HG02884 (cell line): ENCODE results near the gene TTC23.
A peak's percentile ranks its signal among the peaks of the same experiment; 100 is the strongest.

Experiments used
- ATAC-seq: cut with Tn5 transposase; IDR thresholded peaks from one replicate; pipeline ENCODE4 v1.9.1; 2021; ENCODE audit warnings: mild to moderate bottlenecking, moderate library complexity; ENCODE audit not compliant: unreplicated experiment

TTC23 gene

DNA sequence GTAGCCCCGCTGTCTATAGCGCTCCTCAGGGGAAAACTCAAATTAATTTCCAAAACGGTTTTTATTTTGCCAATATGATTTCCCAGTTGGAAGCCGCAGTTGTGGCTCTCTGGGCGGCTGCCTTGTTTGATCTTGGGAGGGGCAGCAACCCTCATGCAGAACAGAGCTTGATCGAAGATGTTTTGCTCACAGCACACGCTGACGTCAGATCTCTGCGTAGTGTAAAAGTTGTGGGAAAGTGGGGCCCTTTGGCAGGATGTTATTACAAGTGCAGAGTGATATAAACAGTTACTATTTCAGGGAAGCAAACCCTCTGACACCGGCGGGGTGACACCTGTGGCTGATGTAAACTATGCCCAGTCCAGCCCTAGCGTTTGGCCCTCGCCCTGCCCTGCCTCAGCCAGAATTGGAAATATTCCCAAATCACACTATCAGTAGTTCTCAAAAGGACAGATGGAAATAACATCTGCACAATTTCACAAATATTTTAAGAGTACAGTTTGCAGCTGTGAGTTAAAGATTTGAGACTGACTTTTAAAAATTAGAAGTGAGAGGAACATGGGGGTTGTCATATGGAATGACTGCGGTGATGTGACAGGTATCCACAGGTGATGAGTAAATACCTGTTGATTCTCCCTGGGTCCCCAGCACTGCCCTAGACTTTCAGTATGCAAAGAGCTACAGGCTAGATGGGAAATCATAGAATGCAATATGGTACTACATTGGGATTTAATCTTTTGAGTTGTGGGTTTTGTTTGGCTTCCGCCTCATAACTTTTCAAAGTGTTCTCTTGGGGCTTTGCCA, 142.8 kb downstream of the TTC23 start:
- no peak for ATAC-seq

DNA sequence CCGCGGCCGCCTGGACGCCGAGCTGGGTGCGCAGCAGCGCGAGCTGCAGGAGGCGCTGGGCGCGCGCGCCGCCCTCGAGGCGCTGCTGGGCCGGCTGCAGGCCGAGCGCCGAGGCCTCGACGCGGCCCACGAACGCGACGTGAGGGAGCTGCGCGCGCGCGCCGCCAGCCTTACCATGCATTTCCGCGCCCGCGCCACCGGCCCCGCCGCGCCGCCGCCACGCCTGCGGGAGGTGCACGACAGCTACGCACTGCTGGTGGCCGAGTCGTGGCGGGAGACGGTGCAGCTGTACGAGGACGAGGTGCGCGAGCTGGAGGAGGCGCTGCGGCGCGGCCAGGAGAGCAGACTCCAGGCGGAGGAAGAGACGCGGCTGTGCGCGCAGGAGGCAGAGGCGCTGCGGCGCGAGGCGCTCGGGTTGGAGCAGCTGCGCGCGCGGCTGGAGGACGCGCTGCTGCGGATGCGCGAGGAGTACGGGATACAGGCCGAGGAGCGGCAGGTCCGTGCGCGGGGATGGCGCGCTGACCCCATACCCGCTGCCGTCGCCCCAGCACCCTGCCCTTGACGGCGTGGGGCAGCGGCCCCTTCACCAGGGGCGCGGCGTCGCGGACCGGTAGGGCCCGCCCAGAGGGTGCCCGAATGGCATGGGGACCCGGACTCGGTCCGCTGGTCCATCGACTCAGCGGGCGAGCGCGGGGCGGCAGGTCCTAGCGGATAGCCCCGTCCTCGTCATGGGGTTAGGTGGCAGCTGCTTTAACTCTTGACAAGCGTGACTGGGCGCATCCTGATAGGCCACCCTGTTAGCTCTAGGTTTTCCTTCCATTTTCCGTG, 143.7 kb downstream of the TTC23 start:
- ATAC-seq: peak; percentile 38

DNA sequence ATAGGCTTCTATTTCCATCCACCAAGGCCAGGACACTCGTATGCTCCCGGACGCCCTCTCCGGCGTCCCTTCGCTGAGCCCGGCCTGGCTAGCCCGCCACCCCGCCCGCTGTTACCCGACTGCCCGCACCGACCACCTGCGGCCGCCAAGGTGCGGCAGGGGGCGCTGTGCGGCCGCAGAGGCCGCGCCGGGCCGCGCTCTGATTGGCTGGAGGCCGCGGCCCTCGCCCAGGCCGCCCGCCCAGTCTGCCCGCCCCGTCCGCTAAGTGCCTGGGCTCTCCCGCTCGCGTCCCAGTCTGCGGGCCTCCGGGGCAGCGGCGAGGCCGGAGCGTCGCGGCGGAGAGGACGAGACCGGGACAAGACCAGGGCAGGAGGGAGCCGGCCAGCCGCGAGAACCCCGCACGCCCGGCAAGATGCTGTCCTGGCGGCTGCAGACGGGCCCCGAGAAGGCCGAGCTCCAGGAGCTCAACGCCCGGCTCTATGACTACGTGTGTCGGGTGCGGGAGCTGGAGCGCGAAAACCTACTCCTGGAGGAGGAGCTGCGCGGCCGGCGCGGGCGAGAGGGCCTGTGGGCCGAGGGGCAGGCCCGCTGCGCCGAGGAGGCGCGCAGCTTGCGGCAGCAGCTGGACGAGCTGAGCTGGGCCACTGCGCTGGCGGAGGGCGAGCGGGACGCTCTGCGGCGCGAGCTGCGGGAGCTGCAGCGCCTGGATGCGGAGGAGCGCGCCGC, 144.4 kb downstream of the TTC23 start, which contains the start of gene SYNM:
TSS of gene SYNM (plus strand) at position 293 of the 726 bp plus-strand sequence. CDS start at position 413, 120 bp downstream.
- ATAC-seq: peak; percentile 55

DNA sequence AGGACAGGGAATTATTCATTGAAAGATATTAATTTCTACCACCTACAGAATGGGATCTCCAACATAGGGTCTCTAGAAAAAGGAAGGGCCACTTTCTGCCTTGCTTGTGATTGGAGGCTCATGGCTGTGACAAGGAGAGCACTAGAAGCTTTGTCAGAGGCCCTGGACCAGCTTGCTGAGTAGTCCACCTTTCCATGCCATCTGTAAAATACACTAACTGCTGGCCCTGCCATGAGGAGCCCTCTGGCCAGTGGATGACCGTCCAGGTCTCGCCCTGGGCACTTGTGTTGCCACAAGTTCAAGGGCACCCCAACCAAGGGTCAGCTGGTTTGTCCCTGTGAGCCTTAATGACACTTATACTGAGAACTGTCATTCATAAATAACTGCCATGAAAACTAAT, 146.1 kb downstream of the TTC23 start:
- ATAC-seq: no peak

DNA sequence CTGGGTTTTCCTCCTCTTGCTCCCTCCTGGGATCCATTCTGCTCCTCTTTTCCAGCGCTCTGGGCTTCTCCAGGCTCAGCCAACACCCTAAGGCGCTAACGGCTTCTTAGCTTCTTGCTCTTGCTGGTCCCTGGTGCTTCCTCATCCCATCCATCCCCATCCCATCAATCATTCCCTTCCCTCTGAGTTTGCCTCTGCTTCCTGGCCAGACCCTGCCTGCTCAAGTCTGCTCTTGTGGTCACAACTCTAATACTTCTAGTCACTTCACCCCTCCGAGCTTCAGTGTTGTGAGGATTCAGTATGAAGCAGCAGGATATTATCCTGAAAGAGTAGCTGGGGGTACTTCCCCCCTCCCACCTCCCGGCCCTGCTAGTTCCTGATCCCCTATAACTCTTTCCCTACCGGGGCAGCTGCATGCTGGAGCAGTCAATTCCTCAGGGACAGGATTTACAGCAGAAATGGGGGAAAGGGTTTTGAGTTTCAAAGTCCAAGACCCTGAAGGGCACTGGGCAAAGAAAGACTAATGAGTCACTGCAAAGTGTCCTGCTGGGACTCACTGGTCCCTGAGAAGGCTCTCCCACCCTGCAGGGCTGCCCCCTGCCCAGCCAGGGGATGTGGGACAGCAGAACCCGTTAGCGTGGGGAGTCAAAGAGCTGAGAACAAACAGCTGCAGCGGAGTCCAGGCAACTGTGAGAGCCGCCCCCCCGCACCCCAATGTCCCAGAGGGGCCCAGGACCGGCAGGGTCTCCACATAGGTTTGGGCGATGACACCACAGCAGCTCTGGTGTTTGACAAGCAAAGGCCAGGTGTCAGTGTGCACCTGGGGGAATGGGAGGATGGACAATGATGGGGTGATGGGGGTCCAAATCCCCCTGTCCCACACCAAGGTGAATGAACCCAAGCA, 146.8 kb downstream of the TTC23 start:
- no peak for ATAC-seq

DNA sequence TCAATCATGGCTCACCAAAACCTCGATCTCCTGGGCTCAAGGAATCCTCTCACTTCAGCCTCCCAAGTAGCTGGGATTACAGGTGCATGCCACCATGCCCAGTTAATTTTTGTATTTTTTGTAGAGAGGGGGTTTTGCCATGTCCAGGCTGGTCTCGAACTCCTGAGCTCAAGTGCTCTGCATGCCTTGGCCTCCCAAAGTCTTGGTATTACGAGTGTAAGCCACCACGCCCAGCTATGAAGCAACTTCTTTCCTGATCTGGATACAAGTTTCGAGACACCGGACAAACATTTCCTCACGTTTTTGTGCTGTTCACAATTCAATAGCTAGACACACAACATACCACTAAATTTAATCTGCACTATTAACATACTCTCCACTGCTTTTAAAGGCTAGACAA, 147.9 kb downstream of the TTC23 start:
- no peak for ATAC-seq

DNA sequence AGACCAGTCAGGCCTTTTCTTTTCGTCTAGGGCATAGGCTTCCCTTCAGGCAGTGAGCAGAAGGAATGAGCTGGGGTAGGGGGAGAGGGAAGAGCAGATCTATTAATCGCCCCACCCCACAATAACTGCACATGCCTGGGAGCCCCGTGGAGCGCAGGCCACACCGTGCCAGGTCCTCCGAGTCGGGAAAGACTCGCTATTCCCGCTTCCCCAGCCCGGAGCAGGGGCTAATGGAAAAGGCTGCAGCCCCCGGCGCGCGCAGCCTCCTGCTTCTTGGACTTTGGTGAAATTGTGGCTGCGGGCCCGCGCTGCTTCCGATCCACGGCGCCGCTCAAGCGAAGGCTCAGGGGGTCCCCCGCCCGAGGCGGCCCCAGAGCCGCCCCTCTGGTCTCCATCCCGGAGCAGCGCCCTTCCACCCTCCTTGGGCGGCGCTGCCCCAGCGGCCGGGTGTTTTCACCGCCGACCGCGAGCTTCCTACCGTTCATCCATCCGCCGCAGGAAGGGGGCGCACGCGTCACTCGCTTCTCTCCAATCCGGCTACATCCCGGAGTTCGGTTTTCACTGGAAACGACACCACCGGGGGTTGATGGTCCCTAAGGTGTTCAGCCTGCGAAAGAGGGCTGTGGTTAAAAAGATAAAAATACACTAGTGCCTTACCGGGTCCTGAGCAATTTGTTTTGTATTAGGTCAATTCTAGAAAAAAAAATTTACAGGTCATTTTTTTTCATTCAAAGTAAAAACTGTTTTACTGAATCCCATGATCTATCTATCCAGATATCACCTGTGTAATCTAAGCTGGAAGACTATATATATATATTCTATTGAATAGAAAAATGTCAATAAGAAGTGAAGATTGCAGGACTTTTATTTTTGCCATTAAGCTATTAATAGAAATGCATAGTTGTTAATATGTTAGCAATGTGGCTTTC, 148.9 kb downstream of the TTC23 start:
- ATAC-seq: peak; percentile 41

DNA sequence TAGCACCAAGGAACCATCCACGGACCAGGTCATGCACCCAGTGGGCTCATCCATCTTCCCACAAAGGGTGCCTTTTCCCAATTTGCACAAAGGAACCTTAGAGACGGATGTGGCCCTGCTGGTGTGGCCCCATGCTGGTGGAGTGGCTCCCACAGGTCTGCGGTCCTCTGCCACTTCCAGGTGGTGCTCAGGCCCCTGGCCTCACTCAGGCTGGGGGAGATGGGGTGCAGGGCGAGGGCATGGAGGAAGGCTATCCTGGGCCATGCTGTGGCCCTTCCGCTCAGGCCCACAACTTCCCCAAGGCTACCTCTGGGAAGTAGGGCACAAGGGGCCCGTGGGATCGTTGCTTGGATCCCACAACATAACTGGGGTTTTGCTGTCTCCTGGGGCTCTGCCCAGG, 149.7 kb downstream of the TTC23 start:
- ATAC-seq: no peak

DNA sequence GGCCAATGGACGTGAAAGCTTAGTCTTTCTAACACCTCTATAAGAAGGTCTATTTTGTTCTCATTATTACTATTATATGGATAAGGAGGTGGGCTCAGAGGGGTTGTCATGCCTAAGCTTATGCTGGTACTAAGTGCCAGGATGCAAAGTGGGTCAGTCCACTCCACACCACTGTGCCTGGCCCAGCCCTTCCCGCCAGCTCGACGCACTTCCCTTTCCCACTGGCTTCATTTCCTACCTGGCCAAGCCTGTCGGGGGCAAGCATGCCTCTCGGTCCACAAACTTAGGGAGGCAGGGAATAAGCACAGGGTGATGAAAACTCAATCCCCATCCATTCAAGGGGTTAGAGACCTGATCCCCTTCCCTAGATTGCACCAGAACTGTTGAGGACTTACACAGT, 150.4 kb downstream of the TTC23 start:
- ATAC-seq: no peak

DNA sequence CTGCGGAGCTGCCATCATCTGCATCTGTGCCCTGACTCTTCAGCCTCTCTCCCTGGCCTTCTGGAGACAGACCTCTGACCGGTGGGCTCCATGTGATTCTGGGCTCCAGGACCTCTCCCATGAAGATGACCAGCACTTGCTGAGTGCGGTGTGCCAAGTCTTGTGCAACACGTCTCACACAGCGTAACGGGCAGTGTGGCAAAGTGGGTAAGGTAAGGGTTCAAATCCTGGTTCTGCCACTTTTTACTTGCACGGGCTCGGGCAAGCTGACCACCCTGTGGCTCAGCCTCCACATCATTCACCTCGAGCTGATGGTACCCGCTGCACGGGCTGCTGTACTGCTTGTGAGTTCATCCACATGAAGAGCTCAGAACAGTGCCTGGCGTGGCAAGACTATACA, 151.0 kb downstream of the TTC23 start:
- ATAC-seq: no peak

DNA sequence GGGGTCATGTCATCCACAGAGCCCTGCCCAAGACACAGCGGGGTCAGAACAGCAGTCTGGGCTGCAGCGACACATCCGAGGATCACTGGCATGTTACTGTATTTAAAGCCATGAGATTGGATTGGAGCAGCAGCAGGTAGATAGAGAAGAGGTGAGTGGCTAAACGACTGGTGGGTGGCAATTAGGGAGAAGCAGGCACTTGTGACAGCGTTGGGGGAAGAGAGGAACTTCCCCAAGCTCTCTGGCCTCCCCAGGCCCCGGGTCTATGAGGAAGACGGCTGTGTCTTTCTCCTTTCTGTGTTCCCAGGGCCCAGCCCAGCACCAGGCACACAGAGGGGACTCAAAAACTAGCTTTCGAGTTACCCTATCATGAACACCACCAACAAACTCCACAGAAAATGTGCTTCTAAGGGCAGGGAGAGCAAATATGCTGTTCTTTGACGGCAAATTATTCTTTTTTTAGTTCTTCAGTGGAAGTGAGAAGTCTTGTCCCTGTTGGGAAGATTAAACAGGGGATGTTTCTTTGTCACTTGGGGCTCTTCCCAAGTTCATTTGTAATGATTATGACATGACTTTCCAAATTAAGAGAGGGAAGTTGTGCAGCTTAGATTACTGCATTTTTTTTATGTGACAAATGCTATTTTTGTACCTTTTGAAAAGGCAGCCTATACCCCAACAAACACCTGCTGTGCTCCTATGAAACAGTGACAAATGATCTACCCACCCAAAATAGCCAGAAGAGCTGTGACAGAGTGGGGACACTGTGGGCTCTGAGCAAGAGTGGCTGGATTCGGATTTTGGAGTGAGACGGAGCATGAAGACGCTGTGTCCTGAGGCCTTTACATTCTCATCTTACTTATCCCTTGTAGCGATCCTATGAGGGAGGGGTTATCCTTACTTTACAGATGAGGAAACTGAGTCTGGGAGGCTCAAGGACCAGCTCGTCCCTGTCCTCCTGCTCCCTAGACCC, 151.7 kb downstream of the TTC23 start:
- ATAC-seq: no peak

DNA sequence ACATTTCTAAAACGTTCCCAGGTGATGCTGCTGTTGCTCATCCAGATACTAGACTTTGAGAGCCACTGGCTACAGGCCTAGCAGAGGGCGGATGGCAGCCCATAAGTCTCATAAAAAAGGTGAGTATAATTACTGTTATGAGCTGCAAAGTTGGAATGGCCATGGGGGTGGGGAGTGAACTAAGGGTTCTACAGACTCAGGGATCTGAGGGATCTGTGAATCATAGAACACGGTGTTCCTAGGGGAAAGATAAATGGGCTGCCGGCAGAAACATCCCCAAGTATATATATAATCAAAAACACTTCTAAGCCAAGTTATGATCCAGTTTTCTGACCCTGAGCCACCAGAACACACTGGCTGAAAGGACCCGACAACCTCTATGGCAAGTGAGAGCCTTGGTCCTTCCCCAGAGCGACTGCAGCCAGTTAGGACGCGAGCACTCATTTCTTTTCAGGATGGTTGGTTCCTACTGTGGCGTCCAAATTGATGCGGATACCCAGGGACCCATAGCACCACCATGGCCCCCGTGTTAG, 152.4 kb downstream of the TTC23 start:
- ATAC-seq: no peak

DNA sequence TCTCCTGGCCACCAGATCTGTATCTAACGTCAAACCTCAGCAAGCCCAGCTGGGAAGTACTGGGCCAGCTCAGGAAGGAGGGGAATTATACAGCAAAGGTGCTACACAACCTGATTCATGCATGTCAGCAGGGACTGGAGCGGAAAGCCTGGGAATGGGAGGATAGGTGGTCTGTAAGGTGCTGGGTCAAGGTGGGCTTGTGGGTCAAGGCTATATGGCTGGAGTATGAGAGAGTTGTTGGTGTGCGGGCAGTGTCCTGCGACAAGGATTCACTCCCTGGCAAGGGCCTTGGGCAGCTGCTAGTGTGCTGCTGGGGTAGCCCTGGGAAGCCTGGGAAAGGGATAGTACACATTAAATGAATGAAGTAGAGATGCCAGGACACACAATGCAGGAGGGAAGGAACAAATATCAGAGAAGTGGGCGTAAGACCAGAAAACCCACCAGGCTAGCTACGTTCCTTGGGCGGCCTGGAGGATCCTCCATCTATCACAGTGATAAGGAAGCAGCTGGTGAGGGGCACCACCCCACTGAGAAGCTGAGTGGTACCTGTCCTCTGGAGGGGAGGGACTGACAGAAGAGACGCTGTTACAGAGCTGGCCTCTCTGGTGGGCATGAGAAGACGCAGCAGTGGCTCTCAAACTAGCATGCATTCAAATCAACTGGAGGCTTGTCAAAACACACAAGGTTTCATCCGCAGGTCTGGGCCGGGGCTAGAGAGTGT, 153.0 kb downstream of the TTC23 start:
- ATAC-seq: no peak

DNA sequence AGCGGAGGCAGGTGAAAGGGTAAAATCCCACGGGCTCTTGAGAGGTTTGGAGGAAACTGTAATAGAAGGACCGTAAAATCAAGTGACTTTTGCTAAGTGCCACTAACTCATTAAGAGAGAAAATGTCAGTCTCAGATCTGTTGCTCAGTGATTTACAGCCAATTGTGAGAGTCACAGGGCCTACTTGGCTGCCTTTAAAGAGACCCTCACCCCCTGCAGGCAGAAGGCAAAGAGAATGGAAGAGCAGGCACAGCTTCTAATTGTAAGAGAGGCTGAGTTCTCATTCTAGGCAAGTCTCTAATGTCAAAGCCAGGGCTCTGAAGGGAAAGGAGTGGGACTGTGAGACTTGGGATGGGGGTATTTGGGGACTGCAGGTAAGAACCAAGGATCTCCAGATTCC, 153.8 kb downstream of the TTC23 start:
- no peak for ATAC-seq

DNA sequence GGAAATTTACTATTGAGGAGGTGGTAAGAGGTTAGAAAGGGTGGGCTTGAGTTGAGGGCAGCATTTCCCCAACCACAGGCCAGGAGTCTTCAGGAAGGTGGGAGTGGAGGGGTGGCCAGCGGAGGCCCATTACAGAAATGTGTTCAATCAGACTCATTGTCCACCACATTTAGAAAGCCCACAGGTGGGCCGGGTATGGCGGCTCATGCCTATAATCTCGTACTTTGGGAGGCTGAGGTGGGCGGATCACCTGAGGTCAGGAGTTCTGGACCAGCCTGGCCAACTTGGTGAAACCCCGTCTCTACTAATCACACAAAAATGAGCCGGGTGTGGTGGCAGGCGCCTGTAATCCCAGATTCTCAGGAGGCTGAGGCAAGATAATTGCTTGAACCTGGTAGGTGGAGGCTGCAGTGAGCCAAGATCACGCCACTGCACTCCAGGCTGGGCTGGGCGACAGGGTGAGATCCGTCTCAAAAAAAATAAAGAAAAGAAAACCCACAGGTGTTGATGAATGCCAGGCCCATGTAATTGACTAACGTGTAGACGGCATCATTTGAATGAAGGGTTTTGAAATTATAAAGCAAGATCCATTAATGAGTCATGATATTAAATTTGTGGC, 156.7 kb downstream of the TTC23 start:
- no peak for ATAC-seq

DNA sequence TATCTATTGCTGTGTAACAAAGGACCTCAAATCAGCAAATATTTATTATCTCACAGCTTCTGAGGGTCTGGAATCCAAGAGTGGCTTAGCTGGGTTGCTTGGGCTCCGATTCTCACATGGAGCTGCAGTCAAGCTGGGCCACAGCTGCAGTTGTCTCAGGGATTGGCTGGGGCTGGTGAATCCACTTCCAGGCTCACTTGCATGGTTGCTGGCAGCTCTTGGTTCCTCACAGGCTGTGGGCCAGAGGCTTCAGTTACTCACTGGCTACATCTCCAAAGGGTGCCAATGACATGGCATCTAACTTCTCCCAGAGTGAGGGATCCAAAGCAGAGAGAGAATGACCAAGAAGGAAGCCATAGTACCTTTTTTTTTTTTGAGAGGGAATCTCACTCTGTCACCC, 158.4 kb downstream of the TTC23 start:
- ATAC-seq: no peak
